ENCODE results near the gene JAM3.
"Not testable (repeated sequence)": the region's sequence is repeated elsewhere in the genome, so short reads cannot be mapped to it uniquely, and the experiment has no call there.

Gene JAM3

DNA sequence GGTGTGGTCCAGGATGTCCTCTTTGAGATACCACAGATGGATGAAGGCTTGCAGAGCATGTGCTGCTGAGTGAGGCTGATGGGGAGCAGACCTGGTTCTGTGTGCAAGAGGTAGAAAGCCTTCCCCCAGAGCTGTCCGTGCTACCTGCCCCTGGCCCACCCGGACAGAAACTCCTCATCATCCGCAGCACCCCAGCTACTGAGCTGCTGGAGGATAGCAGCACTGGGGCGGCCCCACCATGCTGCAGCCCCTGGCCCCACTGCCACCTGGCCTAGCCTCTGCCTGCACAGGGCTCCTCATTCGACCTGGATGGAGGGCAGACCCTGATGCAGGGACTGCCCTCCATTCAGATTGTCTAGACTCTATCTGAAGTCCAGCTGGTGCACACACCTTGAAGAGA lies 104.4 kb downstream of the JAM3 start:
- no peak for DNase-seq

DNA sequence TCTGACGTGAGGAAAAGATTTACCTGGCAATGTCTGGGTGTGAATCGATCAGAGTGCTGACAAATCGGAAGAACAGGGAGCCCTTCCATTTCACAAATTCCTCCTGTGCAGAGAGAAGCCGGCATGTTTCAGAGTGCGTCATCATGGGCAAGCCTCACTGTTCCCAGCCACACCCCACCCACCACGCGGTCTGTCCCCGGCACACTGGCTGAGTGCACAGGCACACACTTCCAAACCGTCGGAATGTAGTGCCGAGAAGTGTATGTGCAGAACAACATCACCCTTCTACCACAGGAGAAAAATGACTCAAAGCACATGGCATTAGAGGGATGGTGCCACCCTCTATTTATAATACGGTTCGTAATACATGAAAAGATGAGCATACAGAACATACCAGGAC lies 107.4 kb downstream of the JAM3 start:
- no peak for DNase-seq

DNA sequence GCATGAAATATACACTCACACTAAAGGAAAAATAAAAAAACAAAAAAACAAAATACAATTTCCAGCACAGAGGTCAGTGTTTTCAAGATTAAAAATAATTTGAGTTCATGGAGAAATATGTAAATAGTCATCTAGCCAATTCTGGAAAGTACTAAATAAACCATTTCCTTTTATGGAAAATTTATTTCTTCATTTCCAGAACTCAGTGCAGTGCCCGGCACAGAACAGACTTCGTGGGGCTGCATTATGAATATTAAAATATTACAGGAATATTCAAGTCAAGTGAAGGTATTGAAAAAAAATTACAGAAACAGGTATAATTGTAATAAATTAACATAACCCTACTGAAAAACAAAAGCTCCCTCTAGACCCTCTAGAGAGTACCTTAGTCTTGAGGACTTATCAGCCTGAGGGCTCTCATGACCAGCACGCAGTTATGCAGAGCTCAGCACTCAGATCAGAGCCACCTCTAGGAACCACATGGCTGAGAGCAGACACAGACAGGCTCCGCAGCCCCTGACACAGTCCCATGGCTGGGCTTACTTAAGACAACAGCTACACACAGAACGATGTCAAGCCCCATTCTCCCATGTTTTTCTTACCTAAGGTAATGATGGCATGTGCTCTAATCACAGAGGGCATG lies 109.3 kb downstream of the JAM3 start:
- no peak for DNase-seq

DNA sequence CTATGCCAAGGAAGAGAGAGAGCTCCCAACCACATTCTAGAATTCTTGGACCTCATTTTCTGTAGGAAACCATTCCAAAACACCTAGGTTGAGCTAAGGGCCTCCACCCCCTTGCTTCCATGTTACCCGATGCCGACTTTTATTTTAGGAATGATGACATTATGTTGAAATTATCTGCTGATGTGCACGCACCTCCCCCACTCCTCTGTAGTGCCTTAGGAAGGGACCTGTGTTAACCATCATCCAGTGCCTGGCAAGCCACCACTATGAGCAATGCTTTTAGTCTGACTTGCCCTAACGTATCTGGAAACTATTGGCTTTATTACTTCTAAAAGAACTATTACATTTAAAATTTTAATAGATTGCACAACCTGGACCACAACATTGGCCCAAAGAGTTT lies 112.8 kb downstream of the JAM3 start:
- DNase-seq = no peak

DNA sequence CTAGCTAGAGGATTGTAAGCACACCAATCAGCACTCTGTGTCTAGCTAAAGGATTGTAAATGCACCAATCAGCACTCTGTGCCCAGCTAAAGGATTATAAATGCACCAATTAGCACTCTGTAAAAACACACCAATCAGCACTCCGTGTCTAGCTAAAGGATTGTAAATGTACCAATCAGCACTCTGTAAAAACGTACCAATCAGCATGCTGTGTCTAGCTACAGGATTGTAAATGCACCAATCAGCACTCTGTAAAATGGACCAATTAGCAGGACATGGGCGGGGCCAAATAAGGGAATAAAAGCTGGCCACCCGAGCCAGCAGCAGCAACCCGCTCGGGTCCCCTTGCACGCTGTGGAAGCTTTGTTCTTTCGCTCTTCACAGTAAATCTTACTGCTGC lies 119.2 kb downstream of the JAM3 start:
- not testable (repeated sequence) for DNase-seq

DNA sequence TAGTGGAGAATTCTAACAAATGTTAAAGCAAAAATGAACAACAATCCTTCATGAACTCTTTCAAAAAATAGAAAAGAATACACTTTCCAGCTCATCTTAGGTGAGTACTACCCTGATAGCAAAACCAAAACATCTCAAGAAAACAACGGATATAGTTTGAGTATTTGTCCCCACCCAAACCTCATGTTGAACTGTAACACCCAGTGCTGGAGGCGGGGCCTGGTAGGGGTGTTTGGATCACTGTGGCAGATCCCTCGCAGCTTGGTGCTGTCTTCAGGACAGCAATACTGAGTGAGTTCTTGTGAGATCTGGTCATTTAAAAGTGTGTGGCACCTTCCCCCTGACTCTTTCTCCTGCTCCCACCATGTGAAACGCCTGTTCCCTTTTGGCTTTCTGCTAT lies 127.9 kb downstream of the JAM3 start:
- no peak for DNase-seq

DNA sequence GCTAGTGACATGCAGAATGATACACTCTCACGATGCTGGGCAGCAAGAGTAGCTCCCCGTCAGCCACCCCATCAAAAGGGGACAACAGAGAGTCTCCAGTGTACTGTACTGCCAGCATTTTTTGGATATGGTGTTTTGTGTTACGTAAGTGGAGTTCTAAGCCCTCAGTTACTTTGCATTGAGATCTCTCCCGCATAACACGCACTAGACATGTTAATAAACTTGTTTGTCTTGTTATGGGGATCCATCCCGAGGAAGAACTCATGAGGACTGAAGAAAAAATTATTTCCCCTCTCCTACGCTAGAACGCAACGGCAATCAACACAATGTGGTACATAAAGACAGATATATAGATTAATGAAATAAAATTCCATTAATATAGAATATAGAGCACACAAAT lies 130.7 kb downstream of the JAM3 start:
- no peak for DNase-seq

DNA sequence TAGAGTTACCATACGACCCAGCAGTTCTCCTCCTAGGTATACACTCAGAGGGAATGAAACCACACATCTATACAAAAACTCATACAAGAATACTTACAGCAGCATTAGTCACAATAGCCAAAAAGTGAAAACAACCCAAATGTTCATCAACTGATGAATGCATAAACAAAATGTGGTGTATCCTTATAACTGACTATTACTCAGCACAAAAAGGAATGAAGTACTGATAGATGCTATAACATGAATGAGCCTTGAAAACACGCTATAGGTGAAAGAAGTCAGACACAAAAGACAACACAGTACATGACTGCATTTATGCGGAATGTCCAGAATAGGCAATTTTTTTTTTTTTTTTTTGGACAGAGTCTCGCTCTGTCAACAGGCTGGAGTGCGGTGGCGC lies 131.8 kb downstream of the JAM3 start:
- DNase-seq = no peak

Data from amygdala (tissue), 56 donors.